ENCODE measurements around the gene ZNF672.
A peak's percentile ranks its signal among the peaks of the same experiment; 100 is the strongest.
"Not testable (repeated sequence)": the region's sequence is repeated elsewhere in the genome, so short reads cannot be mapped to it uniquely, and the experiment has no call there.

The ZNF672 gene

DNA sequence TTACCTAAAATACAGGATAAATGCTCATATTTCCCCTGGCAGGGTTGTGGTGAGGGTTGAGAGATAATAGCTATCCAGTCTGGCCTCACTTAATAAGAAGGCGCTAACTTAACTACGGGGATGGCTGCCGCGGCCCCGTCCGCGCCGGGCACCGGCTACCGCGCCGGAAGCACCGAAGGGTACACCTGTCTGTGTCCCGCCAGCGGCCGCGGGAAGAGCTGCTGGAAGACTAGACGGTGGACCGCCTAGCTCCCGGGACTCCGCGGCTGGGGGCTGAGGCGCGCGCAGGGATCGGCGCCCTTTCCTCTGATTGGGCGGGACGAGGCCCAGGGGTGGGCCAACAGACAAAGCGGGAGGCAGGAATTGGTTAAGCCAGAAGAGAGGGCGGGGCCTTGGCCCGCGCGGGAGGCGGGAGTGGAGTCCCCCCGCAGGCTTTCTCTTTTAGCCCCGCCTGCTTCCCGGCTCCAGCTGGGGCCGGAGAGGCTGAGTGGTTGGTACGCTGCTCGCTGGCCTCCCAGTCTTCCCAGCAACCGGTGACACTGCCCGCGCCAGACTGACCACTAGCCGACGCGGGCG lies at the start of gene ZNF672:
Gene ZNF672, plus strand, starts transcription at position 444 of the 576 bp plus-strand sequence. CDS start 9,051 bp downstream, outside the sequence.
- DNase-seq = peak; percentile 99

DNA sequence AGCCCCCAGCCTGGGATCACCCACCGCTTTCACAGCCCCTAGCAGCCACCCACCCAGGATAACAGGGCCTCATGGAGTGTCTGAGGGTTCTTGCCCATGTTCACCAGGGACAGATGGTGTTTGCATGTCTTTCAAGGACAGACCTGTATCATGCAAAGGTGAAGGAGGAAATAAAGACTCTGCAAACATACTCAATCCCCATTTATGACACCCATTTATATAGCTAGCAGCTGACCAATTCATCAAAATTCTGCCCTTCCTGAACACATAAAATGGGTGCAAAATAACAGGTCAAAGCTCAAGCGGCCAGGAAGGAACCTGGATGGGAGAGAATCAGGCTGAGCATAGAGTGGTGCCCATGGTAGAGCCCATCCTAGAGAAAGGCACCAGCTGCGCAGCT lies 49.7 kb upstream of the ZNF672 start:
- peak; percentile 69 for DNase-seq

DNA sequence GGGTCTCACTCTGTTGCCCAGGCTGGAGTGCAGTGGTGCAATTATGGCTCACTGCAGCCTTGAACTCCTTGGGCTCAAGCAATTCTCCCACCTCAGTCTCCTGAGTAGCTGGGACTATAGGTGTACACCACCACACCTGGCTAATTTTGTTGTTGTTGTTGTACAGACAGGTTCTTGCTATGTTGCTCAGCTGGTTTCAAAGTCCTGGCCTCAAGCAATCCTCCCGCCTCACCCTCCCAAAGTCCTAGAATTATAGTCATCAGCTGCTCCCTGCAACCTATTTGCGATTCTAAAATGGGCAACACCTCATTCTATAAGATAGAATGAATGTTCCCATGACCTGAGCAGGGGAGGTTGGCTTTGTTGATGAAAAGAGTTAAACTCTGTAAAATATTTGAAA lies 48.7 kb upstream of the ZNF672 start:
- not testable (repeated sequence) for DNase-seq

DNA sequence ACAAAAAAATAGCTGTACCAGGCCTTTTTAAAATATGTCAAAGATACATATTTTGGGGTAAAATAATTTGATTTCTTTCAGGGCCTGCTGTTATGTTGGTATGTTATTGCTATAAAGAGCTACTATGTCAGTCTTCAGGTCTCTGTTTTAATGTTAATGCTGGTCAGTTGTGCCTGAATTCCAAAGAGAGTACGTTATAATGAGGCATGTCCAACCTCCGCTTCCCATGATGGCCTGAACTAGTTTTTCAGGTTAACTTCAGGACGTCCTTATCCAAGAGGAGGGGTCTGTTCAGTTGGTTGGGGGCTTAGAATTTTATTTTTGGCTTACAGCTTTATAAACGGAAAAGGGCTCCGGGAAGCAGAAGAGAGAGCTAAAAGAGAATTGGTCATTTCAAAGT lies 47.6 kb upstream of the ZNF672 start:
- no peak for DNase-seq

DNA sequence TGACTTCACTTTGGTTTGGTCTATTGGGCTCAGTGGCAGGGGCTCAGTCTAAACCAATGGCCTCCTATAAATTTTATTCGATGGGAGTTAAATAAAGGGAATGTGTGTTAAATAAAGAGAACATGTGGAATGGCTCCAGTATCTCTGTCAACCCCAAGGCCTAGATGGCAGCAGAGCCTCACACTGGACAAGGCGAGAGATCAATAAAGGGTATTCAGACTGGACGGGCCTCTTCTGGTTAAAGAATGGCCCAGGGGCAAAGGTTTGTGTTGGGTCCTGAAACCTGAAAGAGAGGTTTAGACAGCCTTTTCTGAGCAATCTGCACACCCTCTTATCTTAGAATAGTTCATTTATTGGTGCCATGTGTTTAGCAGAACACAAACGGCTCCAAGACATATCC lies 47.0 kb upstream of the ZNF672 start:
- no peak for DNase-seq

DNA sequence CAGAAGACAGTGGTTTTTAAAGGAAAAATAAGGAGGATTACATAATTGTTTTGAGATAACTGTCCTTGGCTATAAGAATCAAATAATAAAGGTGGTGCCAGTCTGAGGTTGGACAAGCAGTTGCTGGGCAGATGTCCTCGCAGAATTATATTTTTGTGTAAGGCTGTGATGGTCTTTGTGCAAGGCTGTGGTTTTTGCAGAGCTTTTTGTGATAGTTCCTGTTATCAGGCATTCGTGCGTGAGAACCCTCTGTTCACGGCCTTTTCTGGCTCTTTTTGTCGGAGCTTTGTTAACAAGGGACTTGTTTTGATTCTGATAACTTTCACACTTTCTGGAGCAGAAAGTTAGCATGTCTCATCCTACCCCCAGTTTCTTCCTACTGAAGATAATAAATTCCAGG lies 45.7 kb upstream of the ZNF672 start:
- DNase-seq = no peak

DNA sequence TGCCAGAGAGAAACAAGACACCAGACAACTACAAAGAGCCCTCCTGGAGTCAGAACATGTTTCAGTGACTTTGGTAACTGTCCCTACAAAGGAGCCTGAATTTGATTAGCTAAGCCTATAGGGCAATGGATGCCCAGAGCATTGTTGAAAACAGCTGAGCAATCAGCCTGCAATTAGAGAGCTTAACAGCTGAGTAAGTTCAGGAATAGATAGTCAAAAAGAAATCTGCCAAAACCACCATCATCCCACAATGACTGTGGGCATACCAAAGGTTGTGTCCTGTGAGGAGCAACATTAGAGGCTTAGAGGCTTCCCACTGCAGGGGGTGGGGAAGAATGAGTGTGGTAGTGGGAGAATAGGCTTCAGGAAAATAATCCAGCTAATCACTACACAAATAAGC lies 44.4 kb upstream of the ZNF672 start:
- no peak for DNase-seq

DNA sequence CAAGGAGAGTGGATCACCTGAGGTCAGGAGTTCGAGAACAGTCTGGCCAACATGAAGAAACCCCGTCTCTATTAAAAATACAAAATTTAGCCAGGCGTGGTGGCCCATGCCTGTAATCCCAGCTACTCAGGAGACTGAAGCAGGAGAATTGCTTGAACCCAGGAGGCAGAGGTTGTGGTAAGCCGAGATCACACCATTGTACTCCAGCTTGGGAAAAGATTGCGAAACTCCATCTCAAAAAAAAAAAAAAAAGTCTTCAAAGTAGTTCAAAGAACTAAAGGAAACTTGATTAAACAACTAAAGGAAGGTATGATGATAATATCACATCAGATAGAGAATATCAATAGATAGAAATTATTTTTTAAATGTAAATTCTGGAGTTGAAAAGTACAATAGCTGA lies 43.4 kb upstream of the ZNF672 start:
- DNase-seq = not testable (repeated sequence)

DNA sequence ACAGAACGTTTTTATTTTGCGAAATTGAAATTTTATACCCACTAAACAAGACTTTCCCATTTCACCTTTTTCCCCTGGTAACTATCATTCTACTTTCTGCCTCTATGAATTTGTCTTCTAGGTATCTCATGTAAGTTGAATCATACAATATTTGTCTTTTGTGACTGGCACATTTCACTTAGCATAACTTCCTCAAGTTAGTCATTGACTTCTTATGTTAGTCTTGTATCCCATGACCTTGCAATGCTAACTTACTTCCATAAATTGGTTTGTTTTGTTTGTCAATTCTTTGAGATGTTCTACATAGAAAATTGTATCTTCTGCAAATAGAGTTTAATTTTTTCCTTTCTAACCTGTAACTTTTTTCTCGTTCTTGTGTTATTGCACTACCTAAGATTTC lies 39.2 kb upstream of the ZNF672 start:
- DNase-seq = no peak

DNA sequence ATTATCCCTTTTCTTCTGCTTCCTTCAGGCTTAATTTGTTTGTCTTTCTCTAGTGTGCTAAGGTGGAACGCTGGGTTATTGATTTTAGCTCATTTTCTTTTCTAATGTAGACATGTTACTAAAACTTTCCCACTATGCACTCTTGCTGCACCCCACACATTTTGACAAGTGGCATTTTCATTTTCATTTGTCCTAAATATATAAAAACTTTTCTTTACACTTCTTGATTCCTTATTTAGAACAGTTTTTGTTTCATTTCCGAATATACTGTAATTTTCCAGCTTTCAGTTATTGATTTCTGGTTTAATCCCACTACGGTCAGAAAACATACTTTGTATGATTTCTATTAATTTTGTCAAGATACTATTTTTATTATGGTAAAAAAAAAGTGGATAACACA lies 37.6 kb upstream of the ZNF672 start:
- DNase-seq = no peak

DNA sequence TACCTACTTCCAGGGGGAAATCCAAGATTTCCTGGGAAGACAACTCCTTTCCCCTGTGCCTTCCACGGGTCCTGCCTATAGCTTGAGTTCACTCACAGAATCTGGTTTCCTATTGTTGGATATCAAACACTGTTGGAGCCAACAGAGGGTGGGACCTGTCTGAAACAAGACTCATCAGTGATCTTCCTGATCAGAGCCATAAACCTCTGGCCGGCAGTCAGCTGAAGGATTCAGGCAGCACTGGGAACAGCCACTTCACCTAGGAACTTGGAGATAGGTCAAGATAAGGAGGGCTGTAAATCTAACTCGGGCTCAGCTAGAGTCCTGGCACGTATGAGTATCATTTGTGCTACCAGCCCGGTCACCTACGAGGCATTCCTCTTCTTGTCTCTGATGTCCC lies 35.6 kb upstream of the ZNF672 start:
- DNase-seq = no peak

DNA sequence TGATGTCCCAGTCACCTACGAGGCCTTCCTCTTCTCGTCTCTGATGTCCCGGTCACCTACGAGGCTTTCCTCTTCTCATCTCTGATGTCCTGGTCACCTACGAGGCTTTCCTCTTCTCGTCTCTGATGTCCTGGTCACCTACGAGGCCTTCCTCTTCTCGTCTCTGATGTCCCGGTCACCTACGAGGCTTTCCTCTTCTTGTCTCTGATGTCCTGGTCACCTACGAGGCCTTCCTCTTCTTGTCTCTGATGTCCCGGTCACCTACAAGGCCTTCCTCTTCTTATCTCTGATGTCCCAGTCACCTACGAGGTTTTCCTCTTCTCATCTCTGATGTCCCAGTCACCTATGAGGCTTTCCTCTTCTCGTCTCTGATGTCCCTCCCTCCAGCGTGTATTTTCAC lies 34.5 kb upstream of the ZNF672 start:
- DNase-seq = not testable (repeated sequence)

DNA sequence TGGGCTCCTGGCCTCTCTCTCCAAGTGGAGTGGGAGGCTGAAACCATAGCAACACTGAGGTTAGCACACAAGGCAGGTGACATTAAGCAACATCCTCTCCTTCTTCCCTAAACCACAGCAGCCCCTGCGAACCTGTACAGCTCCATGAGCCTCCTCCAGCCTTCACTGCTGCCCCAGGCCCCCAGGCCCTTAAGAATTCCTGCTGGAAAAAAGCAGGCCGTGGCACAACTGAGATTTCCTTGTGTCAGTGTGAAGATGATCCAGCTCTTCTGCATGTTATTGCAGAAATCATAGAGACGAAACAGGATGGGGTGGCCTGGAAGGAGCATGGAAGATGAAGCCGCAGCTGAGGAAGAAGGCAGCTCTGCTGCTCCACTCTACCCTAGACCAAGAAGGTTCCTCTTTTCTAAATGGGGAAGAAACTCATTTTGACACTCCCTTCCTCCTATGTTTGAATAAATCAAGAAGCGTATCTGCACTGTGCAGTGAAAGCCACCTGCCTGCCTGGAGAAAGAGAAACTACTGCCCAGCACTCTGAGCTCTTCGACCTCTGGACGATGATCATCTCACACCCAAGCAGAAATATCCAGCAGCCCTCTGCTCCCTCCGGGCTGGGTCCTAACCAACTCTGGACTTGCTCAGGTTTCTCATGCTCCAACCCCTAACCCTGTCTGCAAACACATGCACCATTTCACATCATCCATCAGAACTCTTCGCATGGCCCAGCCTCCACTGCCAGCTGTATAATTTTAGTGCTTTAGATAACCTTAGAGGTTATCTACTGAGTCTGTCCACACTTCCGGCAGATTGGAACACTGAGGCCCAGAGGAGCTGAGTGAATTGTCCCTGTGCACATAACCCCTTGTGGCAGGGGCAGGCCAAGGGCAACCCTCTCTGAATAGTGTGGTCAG lies 33.0 kb upstream of the ZNF672 start:
- DNase-seq = no peak

DNA sequence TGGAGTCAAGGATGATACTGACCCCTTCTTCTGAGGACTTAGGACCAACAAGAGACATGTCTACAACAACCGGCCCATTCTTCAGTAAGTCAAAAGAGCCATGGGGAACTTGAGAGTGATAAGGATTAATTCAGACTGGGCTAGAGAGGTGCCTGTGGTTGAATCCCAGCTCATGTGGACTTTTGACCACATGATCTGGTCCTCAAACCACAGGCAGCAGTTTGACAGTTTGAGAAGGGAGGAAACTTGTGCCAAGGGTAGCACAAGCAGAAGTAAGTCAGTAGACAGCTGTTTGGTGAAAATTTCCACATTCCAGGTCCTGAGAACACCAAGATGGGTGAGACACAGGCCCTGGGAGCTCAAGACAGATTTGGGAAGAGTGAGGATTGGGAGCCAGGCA lies 32.1 kb upstream of the ZNF672 start:
- DNase-seq = no peak

DNA sequence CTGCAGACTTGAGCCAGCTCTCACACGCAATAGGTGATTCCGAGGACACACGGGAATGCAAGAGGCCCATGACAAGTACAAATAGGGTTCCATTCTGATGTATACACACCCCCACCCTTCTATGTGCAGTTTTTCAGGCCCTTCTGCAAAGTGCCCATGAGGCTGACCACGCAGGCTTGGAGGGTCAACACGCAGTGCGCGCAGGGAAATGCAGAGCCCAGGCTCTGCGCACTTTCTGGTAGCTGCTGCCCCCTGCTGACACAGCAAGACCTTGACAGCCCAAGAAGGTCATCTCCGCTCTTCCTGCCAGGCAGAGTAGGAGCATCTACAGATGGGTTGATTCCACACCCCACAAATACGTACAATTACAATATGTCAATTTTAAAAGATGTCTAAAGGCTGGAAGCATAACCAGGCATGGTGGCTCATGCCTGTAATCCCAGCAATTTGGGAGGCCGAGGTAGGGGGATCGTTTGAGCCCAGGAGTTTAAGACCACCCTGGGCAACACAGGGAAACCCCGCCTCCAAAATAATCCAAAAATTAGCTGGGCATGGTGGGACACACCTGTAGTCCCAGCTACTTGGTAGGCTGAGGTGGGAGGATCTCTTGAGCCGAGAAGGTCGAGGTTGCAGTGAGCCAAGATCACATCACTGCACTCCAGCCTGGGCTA lies 30.8 kb upstream of the ZNF672 start:
- peak; percentile 82 for DNase-seq

DNA sequence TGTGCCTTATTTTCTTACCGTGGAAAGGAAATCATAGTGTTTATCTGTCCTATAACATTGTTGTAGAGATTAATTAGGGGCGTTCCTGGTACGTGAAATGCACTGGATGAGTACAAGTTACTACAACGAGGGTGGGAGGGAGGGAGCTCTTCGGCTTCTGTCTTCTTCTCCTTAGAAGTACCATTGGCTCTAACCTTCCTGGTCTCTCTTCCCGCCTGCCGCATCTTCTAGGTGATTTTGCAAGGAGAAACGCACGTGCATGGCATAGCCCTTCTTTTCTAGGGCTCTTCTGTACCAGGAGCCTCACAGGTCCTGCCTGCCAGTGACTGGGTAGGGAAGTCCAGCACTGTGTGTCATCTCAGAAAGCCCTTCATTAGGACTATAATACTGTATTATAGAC lies 29.1 kb upstream of the ZNF672 start:
- no peak for DNase-seq

DNA sequence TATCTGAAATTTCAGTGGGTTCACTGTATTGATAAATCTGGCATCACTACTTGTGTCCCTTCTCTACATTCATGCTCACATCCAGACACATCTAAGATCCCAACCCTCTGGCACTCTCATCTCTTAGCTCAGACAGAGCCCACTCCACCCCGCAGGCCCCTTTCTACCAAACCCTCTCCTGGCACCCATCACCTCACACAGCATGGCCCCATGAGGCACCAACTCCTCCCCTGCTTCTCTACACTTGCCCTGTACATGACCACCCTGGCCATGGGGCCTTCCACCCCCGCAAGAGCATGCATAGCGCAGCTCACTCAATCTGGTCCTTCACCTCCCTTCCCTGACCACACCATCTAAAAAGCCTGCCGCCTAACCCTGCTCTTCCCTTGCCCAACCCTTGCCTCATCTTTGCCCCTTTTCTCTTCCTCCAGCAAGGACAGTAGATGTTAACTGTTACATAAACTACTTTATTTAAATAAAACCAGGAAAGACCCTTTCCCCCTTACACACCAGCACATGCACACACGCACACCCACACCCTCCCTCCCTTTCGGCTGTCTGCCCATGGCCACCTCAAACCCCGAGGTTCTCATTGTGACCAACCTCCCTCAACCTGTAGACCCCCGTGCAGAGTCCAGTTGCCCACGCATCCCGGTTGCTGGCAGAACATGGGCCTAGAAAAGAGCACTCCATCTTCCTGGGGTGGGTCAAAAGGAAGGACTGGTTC lies 27.9 kb upstream of the ZNF672 start:
- no peak for DNase-seq

DNA sequence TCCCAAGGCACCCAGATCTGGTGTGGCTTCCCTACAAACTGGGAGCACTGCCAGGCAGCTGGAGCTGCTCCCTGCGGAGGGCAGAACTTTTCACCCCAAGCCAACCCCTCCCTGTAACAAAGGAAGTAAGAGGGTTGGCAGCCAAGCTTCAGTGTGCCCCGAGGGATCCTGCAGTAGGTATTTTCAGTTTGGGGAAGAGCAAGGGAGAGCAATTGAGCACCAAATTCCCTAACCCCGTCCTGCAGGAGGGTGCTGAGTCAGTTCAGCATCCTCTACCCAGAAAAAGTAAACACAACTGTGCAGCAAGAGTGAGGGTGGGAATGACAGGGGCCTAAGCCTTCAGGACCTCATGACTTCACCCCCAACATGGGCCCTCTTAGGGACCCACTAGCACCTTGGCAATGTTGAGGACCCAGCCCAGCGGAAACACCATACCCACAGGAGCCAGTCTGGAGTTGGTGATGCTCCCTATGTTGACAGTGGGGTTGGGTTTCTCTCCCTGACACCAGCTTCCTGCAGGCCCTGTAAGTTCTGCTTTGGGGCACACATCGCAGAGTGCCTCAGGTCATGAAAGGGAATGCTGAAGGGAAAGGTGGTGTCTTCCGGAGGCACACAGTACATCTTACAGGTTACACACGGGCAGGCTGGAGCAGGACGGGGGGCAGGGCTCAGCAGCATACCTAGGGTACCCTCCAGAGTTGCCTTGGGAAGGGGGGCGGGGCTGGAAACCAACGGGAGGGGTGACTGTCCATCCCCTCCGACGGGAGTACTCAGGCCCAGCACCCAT lies 27.1 kb upstream of the ZNF672 start:
- DNase-seq = no peak

DNA sequence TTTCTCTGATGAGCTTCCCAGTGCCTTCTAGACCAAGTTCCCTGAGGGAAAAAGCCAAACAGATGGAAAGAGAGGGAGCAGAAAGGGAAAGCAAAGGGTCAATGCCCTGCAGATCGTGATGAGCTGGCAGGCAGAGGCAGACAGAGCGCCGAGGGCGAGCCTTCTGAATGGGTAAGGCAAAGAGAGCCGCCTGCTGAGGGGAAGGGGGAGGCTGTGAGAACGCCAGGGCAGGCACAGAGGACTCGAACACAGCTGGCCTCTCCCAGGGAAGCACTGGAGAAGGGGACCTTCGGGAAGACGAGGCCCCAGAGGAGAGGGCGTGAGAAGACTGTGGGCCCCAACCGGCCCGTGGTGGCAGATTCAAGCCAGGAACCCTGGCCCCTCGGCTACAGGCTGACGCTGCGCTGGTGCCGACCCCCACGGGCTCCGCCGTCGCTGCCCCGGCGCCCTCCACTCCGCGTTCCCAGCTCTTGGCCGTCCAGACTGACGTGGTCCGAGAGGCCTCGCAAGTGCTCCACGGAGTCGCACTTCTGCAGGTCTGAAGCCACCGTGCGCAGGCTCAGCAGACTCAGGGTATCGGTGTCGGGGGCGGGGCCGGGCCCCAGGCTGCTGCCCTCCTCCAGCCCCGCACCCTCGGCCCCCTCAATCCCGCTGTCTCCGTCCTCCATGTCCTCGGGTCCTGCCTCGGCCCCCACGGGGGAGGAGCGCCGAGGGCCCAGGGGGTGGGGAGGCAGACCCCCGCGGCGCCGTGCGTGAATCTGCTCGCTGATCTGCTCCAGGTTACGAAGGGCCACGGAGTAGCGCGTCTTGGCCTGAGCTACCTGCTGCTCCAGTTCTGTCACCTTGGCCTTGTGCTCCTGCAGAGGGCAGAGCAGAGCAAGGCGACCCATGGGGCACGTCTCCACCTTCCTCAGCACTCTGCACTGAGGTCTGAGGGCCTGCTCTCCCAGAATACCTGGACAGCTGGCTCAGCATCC lies 26.2 kb upstream of the ZNF672 start:
- peak; percentile 31 for DNase-seq

DNA sequence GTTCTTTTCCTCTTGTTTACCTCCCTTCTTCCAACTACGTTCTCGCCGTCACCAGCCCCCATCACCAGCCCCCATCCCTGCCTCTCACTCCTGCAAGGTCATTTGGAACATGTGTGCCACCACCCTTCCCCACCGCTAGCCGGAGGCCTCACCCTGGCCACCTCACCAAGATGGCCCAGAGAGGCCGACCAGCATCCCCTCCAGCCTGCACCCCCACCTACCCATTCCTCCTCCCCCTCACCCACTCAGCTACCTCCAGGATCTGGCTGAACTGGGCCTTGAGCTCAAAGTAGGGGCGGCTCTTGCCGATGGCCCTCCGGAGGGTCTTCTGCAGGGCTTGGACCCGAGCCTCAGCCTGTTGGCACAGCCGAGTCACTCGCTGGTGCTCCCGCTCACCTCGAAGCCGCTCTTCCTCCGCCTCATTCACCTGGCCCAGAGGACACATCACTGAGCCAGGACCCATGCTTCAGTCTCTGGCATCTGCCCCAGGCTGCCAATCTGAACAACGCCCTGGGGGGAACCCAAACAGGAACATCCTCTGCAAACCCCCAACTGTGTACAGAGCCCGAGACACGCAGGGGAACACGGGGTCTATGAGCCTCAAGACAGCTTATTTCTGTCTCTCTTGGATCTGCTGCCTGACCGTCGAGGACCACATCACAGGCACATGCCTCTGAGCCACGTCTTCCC lies 25.1 kb upstream of the ZNF672 start:
- DNase-seq = no peak

DNA sequence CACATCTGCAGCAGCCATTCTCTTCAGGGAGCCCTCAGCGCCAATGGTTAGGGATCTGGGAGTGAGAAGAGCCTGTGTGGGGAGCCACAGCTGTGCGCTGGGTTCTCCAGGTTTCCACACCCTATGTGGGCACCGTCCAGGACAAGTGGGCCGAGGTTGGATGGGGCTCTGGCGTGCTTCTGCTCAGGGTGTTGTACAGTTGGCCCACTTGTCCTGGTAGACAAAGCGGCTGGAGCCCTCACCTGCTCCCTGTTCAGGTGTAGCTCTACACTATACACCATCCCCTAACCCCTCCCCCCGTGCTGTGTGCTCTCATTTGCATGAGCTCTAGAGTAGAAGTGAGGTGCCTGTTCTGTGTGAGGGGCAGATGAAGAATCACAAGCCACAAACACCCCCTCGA lies 24.5 kb upstream of the ZNF672 start:
- no peak for DNase-seq
